Endothelial cell of umbilical vein (primary cell): ENCODE results near the gene ZDHHC7. TPM values are rescaled to one million over a fixed set of nuclear protein-coding genes. Genes with fewer than 3 reads are reported as not detected.
A peak's percentile ranks its signal among the peaks of the same experiment; 100 is the strongest.

ENCODE experiments used
- BruUV-seq: library from RNA; stranded (reverse); fragments of 400-500 nt; replicated peaks from 2 replicates; lab custom pipeline; 2021; lab: Mats Ljungman, UMichigan
- CTCF ChIA-PET: fragments of 300-600, 350-600 bp; sonication (Branson Sonifier 250); formaldehyde crosslinking; loops from one replicate; lab custom pipeline; 2021; ENCODE audit warnings: antibody characterized with exemption, inconsistent platforms; lab: Charles Lee
- POLR2A ChIA-PET: fragments of 300-600, 350-600 bp; sonication (Branson Sonifier 250); formaldehyde crosslinking; loops from one replicate; lab custom pipeline; 2021; ENCODE audit warnings: antibody characterized with exemption, inconsistent platforms; lab: Charles Lee
- DNase-seq: peaks from one replicate; pipeline ENCODE4 v3.0.0-alpha.2; 2011; ENCODE audit warnings: low read depth, low spot score
- FAIRE-seq: peaks from 2 replicates; lab custom pipeline; 2011; peaks lifted over from hg19 to GRCh38; lab: Jason Lieb, UNC
- H2AFZ ChIP-seq: 2 replicates; pipeline ENCODE4 v1.6.0; 2012; ENCODE audit warnings: low read depth, low read length, control low read depth, inconsistent platforms
- H3K27ac ChIP-seq: 2 replicates; pipeline ENCODE4 v1.5.1; 2011; ENCODE audit warnings: low read depth, mild to moderate bottlenecking, control low read depth, low read length, moderate library complexity; ENCODE audit not compliant: insufficient read depth
- H3K27me3 ChIP-seq, 2 experiments: 2 replicates each; pipeline versions ENCODE4 v1.6.0 to v1.6.1; 2011; ENCODE audit warnings: low read length in 2 of 2, mixed read lengths in 1 of 2; ENCODE audit not compliant: control insufficient read depth in 2 of 2, insufficient read depth in 2 of 2
- H3K36me3 ChIP-seq, 2 experiments: 2 replicates in 1 of 2; 3 replicates in 1 of 2; pipeline ENCODE4 v1.5.1; 2011; ENCODE audit warnings: low read length in 2 of 2, mild to moderate bottlenecking in 1 of 2, moderate library complexity in 1 of 2; ENCODE audit not compliant: control insufficient read depth in 2 of 2, insufficient read depth in 2 of 2; ENCODE audit errors: extremely low read depth in 1 of 2
- H3K4me1 ChIP-seq: 3 replicates; pipeline ENCODE4 v1.5.1; 2011; ENCODE audit warnings: mild to moderate bottlenecking, low read length; ENCODE audit not compliant: control insufficient read depth, insufficient read depth; ENCODE audit errors: extremely low read depth
- H3K4me2 ChIP-seq: 2 replicates; pipeline ENCODE4 v1.6.1; 2011; ENCODE audit warnings: low read length, control low read depth, mixed read lengths; ENCODE audit not compliant: insufficient read depth
- H3K4me3 ChIP-seq, 3 experiments: fragments of 200-600 bp in 1 of 3; sonication (generic), shearing (Covaris generic) in 1 of 3; replicated peaks in 1 of 3; 2 replicates each; pipeline ENCODE4 v1.5.1; 2011 to 2016; ENCODE audit warnings: control low read depth in 3 of 3, low read length in 3 of 3, mild to moderate bottlenecking in 2 of 3, inconsistent platforms in 1 of 3, low read depth in 1 of 3, moderate library complexity in 1 of 3; ENCODE audit not compliant: insufficient read depth in 1 of 3
- H3K79me2 ChIP-seq: 2 replicates; pipeline ENCODE4 v1.6.0; 2012; ENCODE audit warnings: low read length, inconsistent platforms; ENCODE audit not compliant: control insufficient read depth, insufficient read depth
- H3K9ac ChIP-seq: replicated peaks from 2 replicates; pipeline ENCODE3; 2011; ENCODE audit warnings: low read length, control low read depth; ENCODE audit not compliant: insufficient read depth; ENCODE audit errors: extremely low read depth
- H3K9me1 ChIP-seq: replicated peaks from 3 replicates; pipeline ENCODE4 v1.6.0; 2011; ENCODE audit warnings: mild to moderate bottlenecking, low read length; ENCODE audit not compliant: control insufficient read depth, insufficient read depth; ENCODE audit errors: extremely low read depth
- H3K9me3 ChIP-seq: replicated peaks from 2 replicates; pipeline ENCODE4 v1.5.1; 2012; ENCODE audit warnings: low read length, inconsistent platforms; ENCODE audit not compliant: control insufficient read depth, insufficient read depth
- H4K20me1 ChIP-seq: replicated peaks from 2 replicates; pipeline ENCODE3; 2011; ENCODE audit warnings: mild to moderate bottlenecking, low read length; ENCODE audit not compliant: control insufficient read depth, insufficient read depth; ENCODE audit errors: extremely low read depth
- EZH2 ChIP-seq: IDR thresholded peaks from 2 replicates; pipeline ENCODE4 v1.6.1; 2012; ENCODE audit warnings: borderline replicate concordance, low read depth, mild to moderate bottlenecking, moderate library complexity, low read length, inconsistent platforms; ENCODE audit not compliant: severe bottlenecking
- FOS ChIP-seq: IDR thresholded peaks from 2 replicates; pipeline ENCODE4 v1.6.1; 2011; ENCODE audit warnings: mild to moderate bottlenecking, low read length, moderate library complexity, borderline replicate concordance; ENCODE audit not compliant: insufficient read depth
- GATA2 ChIP-seq: IDR thresholded peaks from 2 replicates; pipeline ENCODE4 v1.7.0; 2011; ENCODE audit warnings: low read depth, mild to moderate bottlenecking, moderate library complexity, mixed read lengths, low read length; ENCODE audit not compliant: insufficient read length, insufficient read depth
- JUN ChIP-seq: IDR thresholded peaks from 2 replicates; pipeline ENCODE4 v1.6.1; 2011; ENCODE audit warnings: borderline replicate concordance, low read depth; ENCODE audit not compliant: insufficient read length, insufficient read depth
- MYC ChIP-seq: IDR thresholded peaks from one replicate; pipeline ENCODE4 v1.6.1; 2011; ENCODE audit warnings: mild to moderate bottlenecking, low read depth, low read length
- POLR2A ChIP-seq: IDR thresholded peaks from 2 replicates; pipeline ENCODE4 v1.6.1; 2012; ENCODE audit warnings: low read depth, mild to moderate bottlenecking, control low read depth, low read length
- POLR2AphosphoS5 ChIP-seq: IDR thresholded peaks from 2 replicates; pipeline ENCODE4 v1.6.1; 2012; ENCODE audit warnings: low read depth, mild to moderate bottlenecking, control low read depth, low read length, moderate library complexity; ENCODE audit not compliant: insufficient read depth
- dilution Hi-C: fragments of 300-500 bp; cut with MboI; formaldehyde crosslinking; loops from one replicate; pipeline ENCODE4 v1.15.0; 2019; ENCODE audit warnings: low sequenced_read_pairs; ENCODE audit not compliant: extremely low pct_ligation_motif_present
- intact Hi-C: fragments of 100-400 bp; cut with micrococcal nuclease; formaldehyde crosslinking; loops from one replicate; pipeline ENCODE4 v1.10.0; 2022
- polyA plus RNA-seq, 4 experiments: library from polyadenylated mRNA; depleted of rRNA in 3 of 4; stranded (reverse) in 3 of 4; unstranded in 1 of 4; fragments of >200 nt; gene quantifications; 2 replicates each; pipeline versions ENCODE4 v1.2.1 to v1.2.3, GENCODE V29; 2011 to 2012; ENCODE audit warnings: missing spikeins in 1 of 4
- total RNA-seq: library from RNA; stranded (reverse); gene quantifications from 2 replicates; pipeline ENCODE4 v1.2.3, GENCODE V29; 2021
- TF ChIP-seq, protein P1 (sequence below), 2 donors: IDR thresholded peaks; 1 replicate in 1 of 2; 2 replicates in 1 of 2; pipeline ENCODE4 v1.5.1; 2011; ENCODE audit warnings: low read length in 2 of 2, mild to moderate bottlenecking in 2 of 2, moderate library complexity in 2 of 2, control low read depth in 1 of 2, inconsistent platforms in 1 of 2, low read depth in 1 of 2; ENCODE audit not compliant: insufficient read depth in 1 of 2; ENCODE audit errors: extremely low read depth in 1 of 2
- TF ChIP-seq, protein P2 (sequence below): IDR thresholded peaks from 2 replicates; pipeline ENCODE4 v1.6.1; 2011; ENCODE audit not compliant: insufficient read depth, insufficient read length

Gene ZDHHC7
- total and polyA plus RNA-seq, 2 donors (not counting 3 experiments of a cell fraction or from before 2014, with no cell fraction given): 44.1 to 46.2 TPM

- Histone ChIP-seq H3K27me3 (no peaks in the 10 kb centered on the region), H3K27ac (peak overlapping the region; percentile 97), H4K20me1 (no peaks in the 10 kb centered on the region), H3K4me2 (peak overlapping the region; percentile 78), H3K9me3 (no peaks in the 10 kb centered on the region), H3K9ac (peak overlapping the region; percentile 92), H3K79me2 (peaks cover 31% of the 10 kb centered on the region), H3K9me1 (no peaks in the 10 kb centered on the region), H3K4me3 (peak overlapping the region; percentile 59 to 91 (median 74)), H3K36me3 (no peaks in the 10 kb centered on the region), H2AFZ (peak overlapping the region; percentile 85), H3K4me1 (peaks cover 11% of the 10 kb centered on the region)
- BruUV-seq: TSS peak; percentile 100
- dilution Hi-C loops: no loop called here
- FAIRE-seq (peak; percentile 37), DNase-seq (no peak)
- CTCF ChIA-PET: interaction anchor here (0.5 to 4.6 kb wide), 9 partner anchors 16 to 564 kb away, joined by 3 to 38 read pairs (median 4); no protein-coding TSS in a partner anchor
- intact Hi-C loops: loop anchor here (1.0 kb wide), 1 partner anchor 15 kb away; the partner anchor contains the start of gene KIAA0513
- TF ChIP-seq POLR2A (no peak), FOS (no peak), EZH2 (no peak), GATA2 (no peak), MYC (no peak), JUN (no peak), POLR2AphosphoS5 (no peak)
- TF ChIP-seq, protein P1, sequence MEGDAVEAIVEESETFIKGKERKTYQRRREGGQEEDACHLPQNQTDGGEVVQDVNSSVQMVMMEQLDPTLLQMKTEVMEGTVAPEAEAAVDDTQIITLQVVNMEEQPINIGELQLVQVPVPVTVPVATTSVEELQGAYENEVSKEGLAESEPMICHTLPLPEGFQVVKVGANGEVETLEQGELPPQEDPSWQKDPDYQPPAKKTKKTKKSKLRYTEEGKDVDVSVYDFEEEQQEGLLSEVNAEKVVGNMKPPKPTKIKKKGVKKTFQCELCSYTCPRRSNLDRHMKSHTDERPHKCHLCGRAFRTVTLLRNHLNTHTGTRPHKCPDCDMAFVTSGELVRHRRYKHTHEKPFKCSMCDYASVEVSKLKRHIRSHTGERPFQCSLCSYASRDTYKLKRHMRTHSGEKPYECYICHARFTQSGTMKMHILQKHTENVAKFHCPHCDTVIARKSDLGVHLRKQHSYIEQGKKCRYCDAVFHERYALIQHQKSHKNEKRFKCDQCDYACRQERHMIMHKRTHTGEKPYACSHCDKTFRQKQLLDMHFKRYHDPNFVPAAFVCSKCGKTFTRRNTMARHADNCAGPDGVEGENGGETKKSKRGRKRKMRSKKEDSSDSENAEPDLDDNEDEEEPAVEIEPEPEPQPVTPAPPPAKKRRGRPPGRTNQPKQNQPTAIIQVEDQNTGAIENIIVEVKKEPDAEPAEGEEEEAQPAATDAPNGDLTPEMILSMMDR (IDR thresholded peaks at IDR 0.05; ENCODE audit: extremely low read depth in 1 of 2, insufficient read depth in 1 of 2, low read depth in 1 of 2, low read length in 2 of 2): no peak
- TF ChIP-seq, protein P2, sequence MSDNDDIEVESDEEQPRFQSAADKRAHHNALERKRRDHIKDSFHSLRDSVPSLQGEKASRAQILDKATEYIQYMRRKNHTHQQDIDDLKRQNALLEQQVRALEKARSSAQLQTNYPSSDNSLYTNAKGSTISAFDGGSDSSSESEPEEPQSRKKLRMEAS: no peak
- POLR2A ChIA-PET: interaction anchor here (0.5 kb wide), 1 partner anchor 300 kb away, joined by 4 read pairs; no protein-coding TSS in a partner anchor
Measured at GRCh38 chr16:85011846-85012284, 530 bp upstream of the ZDHHC7 start.
